ENCODE results near the gene FKBP4. TPM values are rescaled to one million over a fixed set of nuclear protein-coding genes. Genes with fewer than 3 reads are reported as not detected.
A peak's percentile ranks its signal among the peaks of the same experiment; 100 is the strongest.

Gene FKBP4
- total RNA-seq, 3 donors from 2014 or later = 296 to 336 (median 319) TPM

DNA sequence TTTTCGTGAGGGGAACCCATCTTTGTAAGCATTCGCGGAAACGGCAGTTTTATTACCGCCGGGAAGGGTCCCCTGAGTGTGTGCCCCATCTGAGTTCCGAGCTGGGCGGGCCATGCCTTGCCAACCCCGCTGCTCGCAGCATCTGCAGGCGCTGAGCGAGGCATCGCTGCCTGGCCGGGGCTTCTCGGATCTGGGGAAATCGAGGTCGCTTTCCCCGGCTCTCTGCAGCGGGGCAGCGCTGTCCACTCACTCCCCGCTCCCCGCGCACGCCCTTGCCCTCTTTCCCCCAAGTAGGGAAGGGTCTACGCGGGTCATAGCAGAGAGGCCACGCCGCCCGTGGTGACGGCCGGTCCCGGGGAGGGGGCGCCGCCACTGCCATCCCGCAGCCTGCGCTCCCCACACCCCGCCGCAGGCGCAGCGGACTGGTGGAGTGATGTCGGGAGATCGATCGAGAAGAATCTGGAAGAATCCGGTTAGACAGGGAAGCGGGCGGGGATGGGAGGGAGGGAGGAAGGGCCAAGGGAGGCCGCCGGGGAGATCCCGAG, 507 bp upstream of the FKBP4 start:
- Mint-ChIP-seq H3K4me1 (ENCODE audit: low read depth) (peaks cover 19% of the 10 kb centered on the region), H3K36me3 (ENCODE audit: insufficient read depth) (peaks cover 20% of the 10 kb centered on the region), H3K4me3 (peak overlapping the region; percentile 80), H3K9me3 (no peaks in the 10 kb centered on the region), H3K27me3 (ENCODE audit: low read depth) (no peaks in the 10 kb centered on the region)
- ATAC-seq = peak; percentile 2 to 6
- no peak for DNase-seq

- Mint-ChIP-seq H3K36me3 (ENCODE audit: insufficient read depth) (peaks cover 29% of the 10 kb centered on the region), H3K9me3 (no peaks in the 10 kb centered on the region), H3K4me1 (ENCODE audit: low read depth) (peaks cover 19% of the 10 kb centered on the region), H3K27me3 (ENCODE audit: low read depth) (no peaks in the 10 kb centered on the region), H3K4me3 (peak overlapping the region; percentile 92)
- ATAC-seq (peak; percentile 74), DNase-seq (peak; percentile 63)
Measured at GRCh38 chr12:2795291-2796186, 769 bp downstream of the FKBP4 start.

- ATAC-seq = no peak
- Mint-ChIP-seq H3K36me3 (ENCODE audit: insufficient read depth) (peaks cover 34% of the 10 kb centered on the region), H3K9me3 (no peaks in the 10 kb centered on the region), H3K4me3 (peak overlapping the region; percentile 92), H3K27me3 (ENCODE audit: low read depth) (no peaks in the 10 kb centered on the region), H3K4me1 (ENCODE audit: low read depth) (peaks cover 19% of the 10 kb centered on the region)
- no peak for DNase-seq
Measured at GRCh38 chr12:2796187-2796666, 1.5 kb downstream of the FKBP4 start.

GRCh38 chr12:2797721-2798418, 3.1 kb downstream of the FKBP4 start:
- ATAC-seq = no peak
- peak overlapping the region; percentile 92 for H3K4me3 Mint-ChIP-seq
- H3K4me1 Mint-ChIP-seq (ENCODE audit: low read depth) = peaks cover 19% of the 10 kb centered on the region
- no peaks in the 10 kb centered on the region for H3K9me3 Mint-ChIP-seq
- peaks cover 40% of the 10 kb centered on the region for H3K36me3 Mint-ChIP-seq (ENCODE audit: insufficient read depth)
- no peaks in the 10 kb centered on the region for H3K27me3 Mint-ChIP-seq (ENCODE audit: low read depth)
- DNase-seq = no peak

DNA sequence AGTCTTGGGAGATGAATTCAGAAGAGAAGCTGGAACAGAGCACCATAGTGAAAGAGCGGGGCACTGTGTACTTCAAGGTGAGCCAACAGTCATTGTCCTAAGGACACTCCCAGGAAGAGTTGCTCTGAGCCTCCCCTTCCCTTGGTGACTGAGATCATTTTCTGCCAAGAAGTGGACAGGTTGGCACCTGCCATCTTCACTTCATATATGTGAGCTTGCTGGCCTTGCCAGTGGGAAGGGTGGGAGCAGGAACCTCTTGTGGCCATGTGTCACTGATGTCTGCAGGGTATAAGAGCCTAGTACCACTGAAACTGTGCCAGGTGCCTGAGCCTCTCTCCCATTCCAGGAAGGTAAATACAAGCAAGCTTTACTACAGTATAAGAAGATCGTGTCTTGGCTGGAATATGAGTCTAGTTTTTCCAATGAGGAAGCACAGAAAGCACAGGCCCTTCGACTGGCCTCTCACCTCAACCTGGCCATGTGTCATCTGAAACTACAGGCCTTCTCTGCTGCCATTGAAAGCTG, 5.3 kb downstream of the FKBP4 start:
- Mint-ChIP-seq H3K9me3 (no peaks in the 10 kb centered on the region), H3K4me3 (no peak overlapping the region), H3K4me1 (ENCODE audit: low read depth) (peaks cover 19% of the 10 kb centered on the region), H3K36me3 (ENCODE audit: insufficient read depth) (peaks cover 53% of the 10 kb centered on the region), H3K27me3 (ENCODE audit: low read depth) (no peaks in the 10 kb centered on the region)
- DNase-seq = no peak
- no peak for ATAC-seq

DNA sequence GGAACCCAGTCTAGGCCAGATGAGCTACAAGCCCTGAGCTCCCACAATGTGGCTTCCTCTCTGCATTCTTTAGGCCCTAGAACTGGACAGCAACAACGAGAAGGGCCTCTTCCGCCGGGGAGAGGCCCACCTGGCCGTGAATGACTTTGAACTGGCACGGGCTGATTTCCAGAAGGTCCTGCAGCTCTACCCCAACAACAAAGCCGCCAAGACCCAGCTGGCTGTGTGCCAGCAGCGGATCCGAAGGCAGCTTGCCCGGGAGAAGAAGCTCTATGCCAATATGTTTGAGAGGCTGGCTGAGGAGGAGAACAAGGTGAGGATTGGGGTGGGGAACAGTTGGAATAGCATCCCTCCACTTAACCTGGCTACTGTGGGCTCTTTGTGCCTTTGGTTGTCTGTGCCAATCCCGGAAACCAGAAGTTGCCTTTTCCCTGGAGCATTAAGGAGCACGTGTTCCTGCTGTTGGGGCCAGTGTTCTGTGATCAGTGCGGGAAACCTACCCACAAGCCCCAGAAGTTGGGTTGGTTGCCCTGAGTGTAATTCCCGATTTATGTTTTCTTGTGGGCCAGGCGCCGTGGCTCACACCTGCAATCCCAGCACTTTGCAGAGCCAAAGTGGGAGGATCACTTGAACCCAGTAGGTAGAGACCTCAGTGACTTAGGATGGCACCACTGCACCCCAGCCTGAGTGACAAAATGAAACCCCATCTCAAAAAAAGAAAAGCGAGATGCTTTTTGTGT, 6.4 kb downstream of the FKBP4 start:
- H3K36me3 Mint-ChIP-seq (ENCODE audit: insufficient read depth) = peaks cover 57% of the 10 kb centered on the region
- DNase-seq (no peak), ATAC-seq (no peak)
- H3K4me1 Mint-ChIP-seq (ENCODE audit: low read depth) = peaks cover 16% of the 10 kb centered on the region
- no peaks in the 10 kb centered on the region for H3K9me3 Mint-ChIP-seq
- H3K4me3 Mint-ChIP-seq = no peak overlapping the region
- no peaks in the 10 kb centered on the region for H3K27me3 Mint-ChIP-seq (ENCODE audit: low read depth)

DNA sequence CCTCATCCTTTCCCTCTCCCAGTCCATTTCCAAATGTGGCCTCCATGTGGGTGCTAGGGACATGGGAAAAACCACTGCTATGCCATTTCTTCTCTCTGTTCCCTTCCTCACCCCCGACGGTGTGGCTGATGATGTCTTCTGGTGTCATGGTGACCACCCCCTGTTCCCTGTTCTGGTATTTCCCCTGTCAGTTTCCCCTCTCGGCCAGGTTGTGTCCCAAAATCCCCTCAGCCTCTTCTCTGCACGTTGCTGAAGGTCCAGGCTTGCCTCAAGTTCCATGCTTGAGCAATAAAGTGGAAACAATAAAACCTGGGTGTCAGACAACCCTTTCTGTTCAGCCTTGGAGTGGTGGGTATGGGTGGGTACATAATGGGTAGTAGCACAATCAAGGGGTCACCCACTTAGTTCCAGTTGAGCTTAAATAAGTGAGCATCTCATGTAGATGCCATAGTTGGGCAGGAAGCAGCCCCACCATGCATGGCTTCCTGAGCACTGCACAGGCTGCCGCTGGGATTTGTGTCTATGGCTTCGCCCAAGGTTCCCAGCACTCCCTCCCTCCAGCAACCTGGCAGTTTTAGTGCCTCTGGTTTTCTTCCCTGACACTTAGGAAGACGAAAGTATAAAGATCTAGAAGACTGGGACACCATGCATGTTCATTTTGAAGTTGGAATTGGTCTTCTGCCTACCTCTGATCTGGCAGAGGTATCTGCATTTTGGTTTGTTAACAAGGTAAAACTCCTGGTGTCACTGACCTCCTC, 9.0 kb downstream of the FKBP4 start:
- H3K9me3 Mint-ChIP-seq = no peaks in the 10 kb centered on the region
- H3K4me1 Mint-ChIP-seq (ENCODE audit: low read depth) = peaks cover under 1% of the 10 kb centered on the region
- DNase-seq = no peak
- no peak overlapping the region for H3K4me3 Mint-ChIP-seq
- no peaks in the 10 kb centered on the region for H3K27me3 Mint-ChIP-seq (ENCODE audit: low read depth)
- no peak for ATAC-seq
- H3K36me3 Mint-ChIP-seq (ENCODE audit: insufficient read depth) = peaks cover 46% of the 10 kb centered on the region

GRCh38 chr12:2804393-2805142, 9.8 kb downstream of the FKBP4 start:
- ATAC-seq = no peak
- DNase-seq = no peak
- Mint-ChIP-seq H3K27me3 (ENCODE audit: low read depth) (no peaks in the 10 kb centered on the region), H3K36me3 (ENCODE audit: insufficient read depth) (peaks cover 41% of the 10 kb centered on the region), H3K4me3 (no peak overlapping the region), H3K4me1 (ENCODE audit: low read depth) (no peaks in the 10 kb centered on the region), H3K9me3 (no peaks in the 10 kb centered on the region)

DNA sequence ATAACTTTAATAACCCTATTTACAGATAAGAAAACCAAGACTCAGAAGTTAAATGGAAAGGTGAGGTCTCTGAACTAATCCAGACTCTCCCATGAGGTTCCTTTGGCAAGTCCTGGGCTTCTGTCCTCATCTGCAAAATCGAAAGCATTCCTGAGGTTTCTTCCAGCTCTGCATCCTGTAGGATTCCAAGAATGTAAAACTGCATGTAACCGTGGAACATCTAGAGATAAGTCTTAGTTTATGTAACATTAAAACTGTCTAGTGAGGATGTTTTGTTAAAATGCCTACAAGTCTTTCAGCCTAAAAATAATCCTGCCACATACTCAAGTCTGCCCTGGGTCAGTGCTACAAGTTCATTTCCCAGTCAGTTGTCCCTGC, 10.4 kb downstream of the FKBP4 start:
- Mint-ChIP-seq H3K4me1 (ENCODE audit: low read depth) (no peaks in the 10 kb centered on the region), H3K36me3 (ENCODE audit: insufficient read depth) (peaks cover 36% of the 10 kb centered on the region), H3K4me3 (no peak overlapping the region), H3K9me3 (no peaks in the 10 kb centered on the region), H3K27me3 (ENCODE audit: low read depth) (no peaks in the 10 kb centered on the region)
- DNase-seq (no peak), ATAC-seq (no peak)

- Mint-ChIP-seq H3K9me3 (no peaks in the 10 kb centered on the region), H3K4me1 (ENCODE audit: low read depth) (peaks cover 4% of the 10 kb centered on the region), H3K4me3 (no peak overlapping the region), H3K27me3 (ENCODE audit: low read depth) (no peaks in the 10 kb centered on the region), H3K36me3 (ENCODE audit: insufficient read depth) (peaks cover 25% of the 10 kb centered on the region)
- ATAC-seq (no peak), DNase-seq (no peak)
Measured at GRCh38 chr12:2806700-2807099, 11.9 kb downstream of the FKBP4 start.

GRCh38 chr12:2811801-2812200, 17.0 kb downstream of the FKBP4 start:
- no peak for ATAC-seq
- H3K36me3 Mint-ChIP-seq (ENCODE audit: insufficient read depth) = peaks cover 5% of the 10 kb centered on the region
- DNase-seq = no peak
- H3K9me3 Mint-ChIP-seq = no peaks in the 10 kb centered on the region
- peak overlapping the region; percentile 100 for H3K4me3 Mint-ChIP-seq
- peaks cover 28% of the 10 kb centered on the region for H3K4me1 Mint-ChIP-seq (ENCODE audit: low read depth)
- H3K27me3 Mint-ChIP-seq (ENCODE audit: low read depth) = no peaks in the 10 kb centered on the region

DNA sequence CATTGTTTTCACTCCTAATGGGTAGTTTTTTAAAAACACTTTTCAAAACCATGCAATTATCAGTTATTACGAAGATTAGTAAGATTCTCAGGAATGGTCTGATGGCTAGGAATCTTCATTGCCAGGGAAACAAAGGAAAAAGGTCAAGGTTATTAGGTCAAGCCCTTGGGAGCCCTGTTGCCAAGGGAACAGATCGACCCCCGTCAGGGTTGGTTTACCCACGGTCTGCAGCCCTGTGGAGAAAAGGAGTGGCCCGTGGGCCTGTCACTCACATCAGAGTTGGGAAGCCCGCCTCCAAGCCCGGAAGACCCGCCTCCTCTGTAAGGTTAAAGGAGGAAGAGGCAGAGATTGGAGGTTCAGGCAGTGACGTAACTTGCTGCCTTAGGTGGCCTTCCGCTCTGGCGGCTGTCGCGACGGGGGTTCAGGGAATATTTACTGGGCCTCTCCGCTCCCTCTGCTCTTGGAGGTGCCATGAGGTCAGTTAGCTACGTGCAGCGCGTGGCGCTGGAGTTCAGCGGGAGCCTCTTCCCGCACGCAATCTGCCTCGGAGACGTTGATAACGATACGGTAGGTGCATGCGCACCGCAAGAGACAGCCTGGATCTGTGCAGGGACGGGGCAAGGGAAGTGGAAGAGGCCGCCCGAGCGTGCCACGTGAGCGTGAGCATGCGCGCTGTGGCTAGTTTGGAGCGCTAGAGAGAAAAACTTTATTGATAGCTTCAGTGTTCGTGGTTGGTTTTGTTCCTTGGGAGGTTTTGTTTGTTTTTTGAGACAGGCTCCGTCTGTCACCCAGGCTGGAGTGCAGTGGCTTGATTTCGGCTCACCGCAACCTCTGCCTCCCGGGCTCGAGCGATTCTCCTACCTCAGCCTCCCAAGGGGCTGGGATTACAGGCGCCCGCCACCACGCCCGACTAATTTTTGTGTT, 17.8 kb downstream of the FKBP4 start, which contains the start of gene ITFG2:
TSS of gene ITFG2 (plus strand) at position 379 of the 924 bp plus-strand sequence. CDS start at position 472, 93 bp downstream.
- H3K4me1 Mint-ChIP-seq (ENCODE audit: low read depth) = peaks cover 28% of the 10 kb centered on the region
- no peaks in the 10 kb centered on the region for H3K27me3 Mint-ChIP-seq (ENCODE audit: low read depth)
- no peaks in the 10 kb centered on the region for H3K9me3 Mint-ChIP-seq
- ATAC-seq (peak; percentile 98), DNase-seq (peak; percentile 93)
- H3K36me3 Mint-ChIP-seq (ENCODE audit: insufficient read depth) = peaks cover 4% of the 10 kb centered on the region
- H3K4me3 Mint-ChIP-seq = peak within 1 kb of the TSS; percentile 100
